ENCODE results near the gene NAP1L3.

- TF ChIP-seq CTCF (IDR thresholded peaks at IDR 0.05) (no peak), POLR2A (IDR thresholded peaks at IDR 0.05) (no peak)
Observed at GRCh38 chrX:93673869-93674271, 492 bp upstream of the NAP1L3 start, which contains the start of gene FAM133A.

Data from uterus (tissue), 2 donors.